Ammon's horn (tissue), 1 donor: ENCODE results near the gene ZBTB9.

Experiments used
- DNase-seq: peaks from one replicate; pipeline ENCODE4 v3.0.0-alpha.2; 2016; ENCODE audit warnings: low spot score

The ZBTB9 gene

GRCh38 chr6:33419580-33420490 lies 34.5 kb upstream of the ZBTB9 start, which contains the start of gene SYNGAP1:
Gene SYNGAP1 (plus strand): TSS chr6:33420065. CDS start chr6:33420265, 200 bp downstream.
- DNase-seq, result peak; percentile 71

- DNase-seq, result no peak
These were observed 33.7 kb upstream of the ZBTB9 start for GRCh38 chr6:33420491-33421343.

- DNase-seq, result no peak
These were observed 33.1 kb upstream of the ZBTB9 start for GRCh38 chr6:33421344-33421643.

- DNase-seq, result no peak
These were observed 30.6 kb upstream of the ZBTB9 start for GRCh38 chr6:33423777-33424176.

GRCh38 chr6:33424855-33425667 lies 29.3 kb upstream of the ZBTB9 start:
- peak; percentile 46 for DNase-seq

DNA sequence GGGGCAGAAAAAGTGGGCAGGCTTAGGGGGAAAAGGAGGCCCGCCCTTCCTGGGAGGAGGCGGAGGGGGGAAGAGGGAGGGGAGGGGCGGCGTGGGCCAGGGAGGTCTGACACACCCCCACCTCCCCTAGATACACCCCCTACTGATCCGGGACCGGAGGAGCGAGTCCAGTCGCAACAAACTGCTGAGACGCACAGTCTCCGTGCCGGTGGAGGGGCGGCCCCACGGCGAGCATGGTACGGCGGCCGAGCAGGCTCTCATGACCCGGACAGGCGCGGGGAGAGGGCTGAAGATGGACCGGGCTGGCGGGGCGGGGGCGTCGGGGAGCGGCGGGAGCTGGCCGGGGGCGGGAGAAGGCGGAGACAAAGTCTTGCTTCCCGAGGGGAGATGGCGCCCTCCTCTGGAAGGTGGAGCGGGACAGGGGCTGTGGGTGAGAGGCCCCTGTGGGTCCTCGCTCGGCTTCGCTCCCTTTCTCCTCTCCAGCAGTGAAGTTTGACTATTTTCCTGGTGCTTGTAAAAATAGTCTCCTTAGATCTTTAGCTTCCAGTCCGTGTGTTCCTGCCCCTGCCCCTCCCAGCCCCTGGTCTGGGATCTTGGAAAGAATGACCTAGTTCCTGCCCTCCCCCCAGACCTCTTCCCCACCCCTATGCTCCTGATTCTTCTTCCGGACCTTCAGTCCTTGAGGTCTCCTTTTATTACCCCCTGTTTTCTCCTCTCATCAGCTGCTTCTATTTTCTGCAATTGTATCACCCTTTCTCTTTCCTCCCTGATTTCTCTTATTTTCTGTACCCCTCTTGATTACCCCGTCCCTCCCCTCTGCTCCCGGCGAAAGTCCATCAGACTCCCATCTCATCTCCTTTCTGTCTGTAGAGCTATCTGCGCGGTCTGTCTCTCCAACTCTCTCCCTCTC lies 28.5 kb upstream of the ZBTB9 start:
- peak; percentile 84 for DNase-seq

- peak; percentile 47 for DNase-seq
These were observed 27.5 kb upstream of the ZBTB9 start for GRCh38 chr6:33426590-33427511.

DNA sequence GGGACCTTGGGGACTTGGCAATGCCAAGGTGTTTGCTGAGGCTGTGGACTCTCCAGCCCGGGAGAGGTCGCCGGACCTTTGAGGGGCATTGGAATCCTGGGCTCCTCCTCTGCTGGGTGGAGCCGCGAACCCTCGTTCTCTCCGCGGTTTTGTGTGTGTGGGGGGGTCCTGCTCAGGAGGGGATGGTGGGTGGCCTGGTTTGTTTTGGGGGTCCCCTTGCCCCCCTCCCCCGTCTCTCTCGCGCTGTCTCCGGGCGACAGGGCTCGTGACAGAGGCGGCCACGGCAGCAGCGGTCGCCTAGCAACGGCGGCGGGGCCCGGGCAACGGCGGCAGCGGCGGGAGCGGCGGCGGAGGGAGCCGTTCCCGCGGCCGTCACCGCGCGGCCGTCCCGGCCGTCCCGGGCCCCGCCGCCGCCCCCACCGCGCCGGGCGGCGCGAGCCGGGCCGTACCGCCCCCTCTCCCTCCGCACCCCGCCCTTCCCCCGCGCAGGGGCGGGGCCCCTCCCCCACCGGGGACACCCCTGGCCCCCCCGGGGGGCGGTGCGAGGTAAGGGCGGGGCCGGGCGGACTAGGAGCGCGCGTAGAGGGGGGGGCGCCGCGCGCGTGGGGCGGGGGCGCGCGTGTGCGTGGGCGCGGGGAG lies 26.7 kb upstream of the ZBTB9 start:
- peak; percentile 65 for DNase-seq

GRCh38 chr6:33428224-33428965 lies 26.0 kb upstream of the ZBTB9 start:
- DNase-seq, result no peak

DNA sequence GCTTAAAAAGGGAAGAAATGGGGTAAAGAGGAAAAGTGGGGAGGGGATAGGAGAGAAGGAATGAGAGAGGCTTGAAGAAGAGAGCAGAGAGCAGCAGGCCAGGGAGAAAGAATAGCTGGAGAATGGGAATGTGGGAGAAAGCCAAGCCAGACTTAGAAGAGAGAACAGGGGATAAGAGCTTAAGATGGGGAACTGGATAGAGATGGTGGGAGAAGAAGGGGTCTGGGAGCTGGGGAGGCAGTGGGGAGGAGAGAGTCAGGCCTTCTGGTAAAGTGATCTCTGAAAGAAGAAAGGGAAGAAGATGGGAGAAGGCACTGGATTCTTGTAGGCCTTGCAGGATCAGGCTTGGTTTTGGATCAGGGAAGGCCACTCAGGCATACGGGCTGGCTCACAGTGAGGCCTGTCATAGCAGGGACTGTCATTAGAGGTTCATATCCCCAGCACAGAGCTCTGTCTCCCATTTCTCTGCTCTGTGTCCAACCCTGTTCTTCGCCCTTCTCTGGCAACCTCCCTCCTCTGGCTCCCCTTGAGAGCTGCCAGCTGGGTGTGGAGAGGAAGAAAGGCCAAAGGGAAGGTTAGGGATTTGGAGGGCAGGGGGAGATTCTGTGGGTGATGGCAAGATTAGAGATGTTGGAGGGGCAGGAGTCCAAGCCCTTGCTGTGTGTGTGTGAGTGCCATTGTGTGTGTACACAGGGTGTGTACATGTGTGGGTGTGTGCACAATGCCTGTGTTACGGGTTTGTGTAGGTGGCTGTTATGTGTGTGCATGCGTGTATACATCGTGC lies 25.2 kb upstream of the ZBTB9 start:
- no peak for DNase-seq

DNA sequence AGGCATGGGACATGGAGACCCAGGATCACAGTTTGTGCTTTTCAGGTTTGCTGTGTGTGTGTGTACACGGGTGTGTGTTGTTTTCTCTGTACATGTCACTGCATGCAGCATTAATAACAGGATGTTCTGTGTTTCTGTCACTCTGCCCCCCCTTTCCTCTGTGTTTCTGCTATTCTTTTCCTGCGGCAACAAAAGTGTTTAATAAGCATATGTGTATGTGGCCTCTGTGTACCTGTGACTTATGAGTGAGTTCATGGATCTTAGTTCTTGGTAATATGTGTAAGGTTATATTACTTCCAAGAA lies 24.7 kb upstream of the ZBTB9 start:
- no peak for DNase-seq

DNA sequence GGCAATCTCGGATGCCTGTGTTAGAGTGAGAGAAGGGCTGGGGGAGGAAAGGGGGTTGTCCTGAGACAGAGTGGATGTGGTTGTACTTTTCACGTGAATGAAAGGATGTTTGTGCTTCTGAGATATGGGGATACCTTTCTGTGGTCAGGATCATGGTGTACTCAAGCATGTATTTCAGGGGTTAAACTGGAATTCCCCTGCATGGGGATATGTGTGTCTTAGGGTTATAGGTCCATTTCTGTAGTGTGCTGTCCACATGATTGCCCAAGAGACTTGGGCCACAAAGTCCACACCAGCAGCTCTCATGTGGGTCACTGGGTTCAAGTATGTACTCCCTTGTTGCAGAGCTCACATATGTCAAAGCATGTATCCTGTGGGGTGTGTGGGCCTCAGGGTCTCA lies 24.0 kb upstream of the ZBTB9 start:
- DNase-seq, result no peak

GRCh38 chr6:33430991-33431879 lies 23.1 kb upstream of the ZBTB9 start:
- peak; percentile 95 for DNase-seq

GRCh38 chr6:33431880-33432541 lies 22.4 kb upstream of the ZBTB9 start:
- no peak for DNase-seq

- DNase-seq, result no peak
These were observed 21.8 kb upstream of the ZBTB9 start for GRCh38 chr6:33432546-33432945.

- no peak for DNase-seq
These were observed 21.3 kb upstream of the ZBTB9 start for GRCh38 chr6:33433001-33433543.
